AG04450 (cell line): ENCODE data around the gene NPFFR1. TPM values are rescaled to one million over a fixed set of nuclear protein-coding genes. Genes with fewer than 3 reads are reported as not detected.

Source experiments
- CTCF ChIA-PET: fragments of 300-600, 350-600 bp; formaldehyde crosslinking; extraction: SDS; loops from one replicate; lab custom pipeline; 2022; ENCODE audit warnings: antibody characterized with exemption, inconsistent platforms; lab: Charles Lee
- POLR2A ChIA-PET: fragments of 350-600 bp; formaldehyde crosslinking; extraction: SDS; loops from one replicate; lab custom pipeline; 2021; ENCODE audit warnings: antibody characterized with exemption, inconsistent platforms; lab: Yijun Ruan, JAX
- DNase-seq: peaks from one replicate; pipeline ENCODE4 v3.0.0-alpha.2; 2011; ENCODE audit warnings: low read depth, low spot score
- H3K27ac ChIP-seq: one replicate; pipeline ENCODE4 v1.5.1; 2012; ENCODE audit warnings: low read depth, low read length, control low read depth
- H3K27me3 ChIP-seq: one replicate; pipeline ENCODE4 v1.6.0; 2012; ENCODE audit warnings: low read length; ENCODE audit not compliant: control insufficient read depth, insufficient read depth
- H3K4me3 ChIP-seq: 2 replicates; pipeline ENCODE4 v1.5.1; 2011; ENCODE audit warnings: mild to moderate bottlenecking, low read depth, low read length, control low read depth
- H3K9me3 ChIP-seq: 2 replicates; pipeline ENCODE4 v1.5.1; 2012; ENCODE audit warnings: low read length; ENCODE audit not compliant: control insufficient read depth, insufficient read depth
- polyA plus RNA-seq: library from polyadenylated mRNA; depleted of rRNA; stranded (reverse); fragments of >200 nt; gene quantifications from 2 replicates; pipeline ENCODE4 v1.2.3, GENCODE V29; 2011
- TF ChIP-seq, protein P1 (sequence below): IDR thresholded peaks from 2 replicates; pipeline ENCODE4 v1.5.1; 2011; ENCODE audit warnings: low read depth, low read length, control low read depth, inconsistent platforms

NPFFR1 gene
- polyA plus RNA-seq, 1 experiment: 0.01 TPM

DNA sequence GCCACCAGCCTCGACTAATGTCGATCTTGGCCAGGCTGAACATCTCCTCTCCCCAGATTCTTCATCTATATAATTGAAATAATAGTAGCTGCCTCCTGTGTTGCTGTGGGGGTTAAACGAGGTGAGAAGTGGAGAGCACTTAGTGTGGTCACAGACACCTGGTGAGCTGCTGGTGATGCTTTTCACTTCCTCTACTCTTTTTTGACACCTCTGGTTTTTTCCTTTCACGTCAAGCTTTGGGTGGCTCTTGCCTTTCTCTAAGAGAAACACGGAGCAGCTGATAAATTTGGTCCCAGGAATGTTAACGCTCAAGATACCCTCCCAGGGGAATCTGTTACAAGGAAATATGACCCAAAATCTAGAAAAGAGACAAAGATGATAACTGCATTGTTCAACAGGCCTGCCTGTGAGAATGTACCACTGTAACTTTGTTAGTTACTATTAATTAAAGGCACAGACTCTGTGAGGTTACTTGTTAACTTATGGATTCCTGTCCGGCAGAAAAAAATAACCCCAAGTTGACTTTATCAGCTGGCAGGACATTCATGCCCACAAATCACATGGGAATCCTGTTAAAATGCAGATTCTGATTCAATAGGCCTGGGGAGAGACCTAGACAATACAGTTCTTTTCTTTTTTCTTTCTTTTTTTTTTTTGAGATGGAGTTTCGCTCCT, 9.5 kb upstream of the NPFFR1 start:
- Histone ChIP-seq H3K4me3 (no peak overlapping the region), H3K27me3 (peaks cover under 1% of the 10 kb centered on the region), H3K9me3 (no peaks in the 10 kb centered on the region), H3K27ac (no peak overlapping the region)
- DNase-seq: no peak
- ChIA-PET POLR2A (interaction anchor here (0.7 kb wide), 1 partner anchor 12 kb away, joined by 3 read pairs; no protein-coding TSS in a partner anchor), CTCF (interaction anchor here (1.3 kb wide), 1 partner anchor 71 kb away, joined by 3 read pairs; no protein-coding TSS in a partner anchor)
- TF ChIP-seq, protein P1, sequence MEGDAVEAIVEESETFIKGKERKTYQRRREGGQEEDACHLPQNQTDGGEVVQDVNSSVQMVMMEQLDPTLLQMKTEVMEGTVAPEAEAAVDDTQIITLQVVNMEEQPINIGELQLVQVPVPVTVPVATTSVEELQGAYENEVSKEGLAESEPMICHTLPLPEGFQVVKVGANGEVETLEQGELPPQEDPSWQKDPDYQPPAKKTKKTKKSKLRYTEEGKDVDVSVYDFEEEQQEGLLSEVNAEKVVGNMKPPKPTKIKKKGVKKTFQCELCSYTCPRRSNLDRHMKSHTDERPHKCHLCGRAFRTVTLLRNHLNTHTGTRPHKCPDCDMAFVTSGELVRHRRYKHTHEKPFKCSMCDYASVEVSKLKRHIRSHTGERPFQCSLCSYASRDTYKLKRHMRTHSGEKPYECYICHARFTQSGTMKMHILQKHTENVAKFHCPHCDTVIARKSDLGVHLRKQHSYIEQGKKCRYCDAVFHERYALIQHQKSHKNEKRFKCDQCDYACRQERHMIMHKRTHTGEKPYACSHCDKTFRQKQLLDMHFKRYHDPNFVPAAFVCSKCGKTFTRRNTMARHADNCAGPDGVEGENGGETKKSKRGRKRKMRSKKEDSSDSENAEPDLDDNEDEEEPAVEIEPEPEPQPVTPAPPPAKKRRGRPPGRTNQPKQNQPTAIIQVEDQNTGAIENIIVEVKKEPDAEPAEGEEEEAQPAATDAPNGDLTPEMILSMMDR: no peak

DNA sequence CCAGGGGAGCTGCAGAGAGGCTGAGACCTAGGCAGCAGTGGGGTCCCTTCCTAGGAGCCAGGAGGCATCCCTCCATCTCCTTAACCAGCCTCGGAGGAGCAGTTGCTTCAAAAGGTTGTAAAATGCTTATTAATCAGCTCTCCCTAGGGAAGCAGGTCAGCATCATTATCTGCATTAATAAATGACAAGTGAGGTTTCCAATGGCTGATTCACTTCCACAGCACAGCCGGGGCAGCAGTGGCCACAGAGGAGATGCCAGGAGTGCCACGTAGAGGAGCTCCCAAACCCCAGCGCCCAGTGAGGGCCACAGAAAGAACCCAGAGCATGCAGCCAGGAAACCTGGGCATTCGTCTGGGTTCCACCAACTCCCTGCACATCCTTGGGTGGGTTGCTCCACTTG, 8.2 kb upstream of the NPFFR1 start:
- Histone ChIP-seq H3K9me3 (no peaks in the 10 kb centered on the region), H3K27ac (no peak overlapping the region), H3K27me3 (peaks cover 7% of the 10 kb centered on the region), H3K4me3 (no peak overlapping the region)
- ChIA-PET POLR2A (no interaction called here), CTCF (no interaction called here)
- no peak for DNase-seq
- TF ChIP-seq, protein P1: no peak

DNA sequence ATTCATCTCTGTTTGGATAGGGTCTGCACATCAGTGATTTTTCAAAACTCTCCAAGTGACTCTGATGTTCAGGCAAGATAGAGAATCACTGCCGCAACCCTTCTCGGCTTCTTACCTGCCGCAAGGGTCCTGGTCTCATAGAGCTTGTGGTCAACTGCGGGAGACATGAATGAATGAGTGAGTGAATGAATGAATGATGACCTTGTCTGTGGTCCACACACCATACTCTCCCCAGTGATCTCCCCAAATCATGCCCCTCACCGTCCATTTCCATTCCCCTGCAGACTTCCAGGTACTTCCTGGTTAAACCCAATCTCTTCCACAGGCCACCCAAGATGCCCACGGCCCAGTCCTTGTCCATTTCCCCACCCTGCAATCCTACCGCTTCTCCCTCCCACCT, 5.9 kb upstream of the NPFFR1 start:
- CTCF ChIA-PET: no interaction called here
- Histone ChIP-seq H3K27me3 (peaks cover 14% of the 10 kb centered on the region), H3K27ac (no peak overlapping the region), H3K4me3 (no peak overlapping the region), H3K9me3 (no peaks in the 10 kb centered on the region)
- POLR2A ChIA-PET: interaction anchor here (0.5 to 1.5 kb wide), 2 partner anchors 56 to 64 kb away, joined by 3 read pairs; partner anchors contain the start of gene PPA1
- no peak for DNase-seq
- TF ChIP-seq, protein P1: no peak

DNA sequence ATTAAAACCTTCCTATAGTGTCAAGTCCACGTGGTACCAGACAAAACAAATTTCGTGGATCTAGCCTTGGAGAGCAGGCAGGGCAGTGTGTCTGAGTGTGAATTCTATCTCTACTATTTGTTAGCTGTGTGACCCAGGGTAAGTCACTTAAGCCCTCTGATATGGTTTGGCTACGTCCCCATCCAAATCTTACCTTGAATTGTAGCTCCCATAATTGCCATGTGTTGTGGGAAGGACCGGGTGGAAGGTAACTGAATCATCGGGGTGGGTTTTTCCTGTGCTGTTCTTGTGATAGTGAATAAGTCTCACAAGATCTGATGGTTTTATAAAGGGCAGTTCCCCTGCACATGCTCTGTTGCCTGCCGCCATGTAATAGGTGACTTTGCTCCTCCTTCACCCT, 2.8 kb upstream of the NPFFR1 start:
- ChIA-PET POLR2A (no interaction called here), CTCF (no interaction called here)
- TF ChIP-seq, protein P1: no peak
- H3K27ac ChIP-seq: no peak overlapping the region
- H3K27me3 ChIP-seq: peaks cover 45% of the 10 kb centered on the region
- no peak overlapping the region for H3K4me3 ChIP-seq
- no peaks in the 10 kb centered on the region; the same call in 1 of the 2 replicates for H3K9me3 ChIP-seq
- no peak for DNase-seq

DNA sequence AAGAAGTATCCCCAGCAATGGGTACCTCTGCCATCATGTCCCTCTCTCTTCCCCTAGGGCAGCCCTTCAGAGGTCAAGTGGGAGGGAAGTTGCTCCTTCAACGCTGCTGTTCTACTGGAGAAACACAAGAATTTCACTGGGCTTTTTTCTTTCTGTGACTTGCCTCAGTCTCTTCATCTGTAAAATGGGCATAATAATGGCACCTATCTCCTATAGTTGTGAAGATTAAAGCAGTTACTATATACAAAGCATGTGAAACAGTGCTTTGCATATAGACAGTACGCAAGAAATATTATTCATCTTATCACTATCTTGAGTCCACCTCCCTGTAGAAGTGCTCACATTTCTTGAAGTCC, 1.6 kb upstream of the NPFFR1 start:
- POLR2A ChIA-PET: no interaction called here
- no peak overlapping the region for H3K27ac ChIP-seq
- DNase-seq: no peak
- no peaks in the 10 kb centered on the region; the same call in 1 of the 2 replicates for H3K9me3 ChIP-seq
- CTCF ChIA-PET: interaction anchor here (0.6 to 0.9 kb wide), 2 partner anchors 12 to 278 kb away, joined by 3 to 4 read pairs; no protein-coding TSS in a partner anchor
- TF ChIP-seq, protein P1: no peak
- H3K27me3 ChIP-seq: peaks cover 54% of the 10 kb centered on the region
- no peak overlapping the region for H3K4me3 ChIP-seq
